Gastroesophageal sphincter (tissue), 3 donors: Measurements from ENCODE around the gene SHPK.

Experiments
- CTCF ChIP-seq, 4 experiments: fragments of 200-600 bp in 2 of 4; fragments of 450-650 bp in 2 of 4; sonication (generic) in 1 of 4; IDR thresholded peaks; one replicate each; pipeline ENCODE4 v1.5.1; 2017 to 2019; ENCODE audit warnings: antibody characterized with exemption in 4 of 4, mild to moderate bottlenecking in 2 of 4, moderate library complexity in 2 of 4
- POLR2AphosphoS5 ChIP-seq: sonication (generic); formaldehyde crosslinking; IDR thresholded peaks from one replicate; pipeline ENCODE4 v1.6.1; 2017; ENCODE audit warnings: antibody characterized with exemption

- TF ChIP-seq CTCF (IDR thresholded peaks at IDR 0.05) (no peak), POLR2AphosphoS5 (no peak)
These were observed 50.2 kb downstream of the SHPK start for GRCh38 chr17:3585826-3586225.
